Measurements from ENCODE around the gene SAP130.

SAP130 gene

GRCh38 chr2:128027801-128028667 is at the start of gene SAP130:
Gene SAP130 (minus strand): TSS chr2:128028059. CDS start chr2:128026292, 1,767 bp downstream.
- H2AFZ ChIP-seq (ENCODE audit: low read depth) = peak within 1 kb of the TSS; percentile 87
- H3K79me2 ChIP-seq (ENCODE audit: insufficient read depth, low read depth) = no peaks in the 10 kb centered on the region
- H3K4me3 ChIP-seq (IDR thresholded peaks at IDR 0.05; ENCODE audit: insufficient read depth, low read depth, low read length) = peak within 1 kb of the TSS; percentile 57
- H3K4me2 ChIP-seq = peak within 1 kb of the TSS; percentile 63
- peaks cover 8% of the 10 kb centered on the region for H3K4me1 ChIP-seq (ENCODE audit: low read depth, poor library complexity, severe bottlenecking)
- H3K36me3 ChIP-seq (ENCODE audit: insufficient read depth) = no peaks in the 10 kb centered on the region
- no peaks in the 10 kb centered on the region for H3K27me3 ChIP-seq (ENCODE audit: insufficient read depth, low read depth)
- no peak for TF ChIP-seq CTCF (conservative IDR thresholded peaks at IDR 0.05; ENCODE audit: low read depth, low read length)
- H4K20me1 ChIP-seq (ENCODE audit: insufficient read depth) = no peaks in the 10 kb centered on the region
- H3K27ac ChIP-seq = peak within 1 kb of the TSS; percentile 30; the same call in 1 of the 2 replicates
- peak within 1 kb of the TSS; percentile 15; the same call in 1 of the 2 replicates for H3K9ac ChIP-seq

DNA sequence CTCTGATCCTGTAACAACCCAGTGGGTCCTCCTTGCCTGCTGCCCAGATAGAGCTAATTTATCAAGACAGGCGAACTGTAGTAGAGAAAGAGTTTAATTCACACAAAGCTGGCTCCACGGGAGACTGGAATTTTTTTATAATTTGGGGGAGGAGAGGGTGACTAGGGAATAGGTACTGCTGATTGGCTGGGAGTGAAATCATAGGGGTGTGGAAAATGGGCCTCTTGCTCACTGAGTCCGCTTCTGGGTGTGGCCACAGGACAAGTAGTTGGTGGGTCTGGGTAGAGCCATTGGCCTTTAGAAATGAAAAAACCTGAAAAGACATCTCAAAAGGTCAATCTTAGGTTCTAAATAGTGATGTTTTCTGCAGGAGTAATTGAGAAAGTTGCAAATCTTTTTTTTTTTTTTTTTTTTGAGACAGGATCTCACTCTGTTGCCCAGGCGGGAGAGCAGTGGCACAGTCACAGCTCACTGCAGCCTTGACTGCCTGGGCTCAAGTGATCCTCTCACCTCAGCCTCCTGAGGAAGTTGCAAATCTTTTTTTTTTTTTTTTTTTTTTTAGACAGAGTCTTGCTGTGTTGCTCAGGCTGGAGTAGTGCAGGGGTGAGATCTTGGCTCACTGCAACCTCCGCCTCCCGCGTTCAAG is 48.7 kb upstream of the SAP130 start:
- Histone ChIP-seq H3K36me3 (ENCODE audit: insufficient read depth) (no peaks in the 10 kb centered on the region), H2AFZ (ENCODE audit: low read depth) (no peak overlapping the region), H3K9ac (no peak overlapping the region), H3K4me2 (no peak overlapping the region), H3K27me3 (ENCODE audit: insufficient read depth, low read depth) (no peaks in the 10 kb centered on the region), H4K20me1 (ENCODE audit: insufficient read depth) (no peaks in the 10 kb centered on the region), H3K27ac (no peak overlapping the region), H3K4me3 (IDR thresholded peaks at IDR 0.05; ENCODE audit: insufficient read depth, low read depth, low read length) (no peak overlapping the region), H3K4me1 (ENCODE audit: low read depth, poor library complexity, severe bottlenecking) (no peaks in the 10 kb centered on the region), H3K79me2 (ENCODE audit: insufficient read depth, low read depth) (no peaks in the 10 kb centered on the region)
- TF ChIP-seq CTCF (conservative IDR thresholded peaks at IDR 0.05; ENCODE audit: low read depth, low read length) = no peak

GRCh38 chr2:128073278-128073677 is 45.4 kb upstream of the SAP130 start:
- Histone ChIP-seq H3K4me3 (IDR thresholded peaks at IDR 0.05; ENCODE audit: insufficient read depth, low read depth, low read length) (no peak overlapping the region), H3K4me2 (no peak overlapping the region), H3K9ac (no peak overlapping the region), H3K27me3 (ENCODE audit: insufficient read depth, low read depth) (no peaks in the 10 kb centered on the region), H3K36me3 (ENCODE audit: insufficient read depth) (no peaks in the 10 kb centered on the region), H4K20me1 (ENCODE audit: insufficient read depth) (no peaks in the 10 kb centered on the region), H3K79me2 (ENCODE audit: insufficient read depth, low read depth) (no peaks in the 10 kb centered on the region), H2AFZ (ENCODE audit: low read depth) (no peak overlapping the region), H3K4me1 (ENCODE audit: low read depth, poor library complexity, severe bottlenecking) (no peaks in the 10 kb centered on the region), H3K27ac (no peak overlapping the region)
- no peak for TF ChIP-seq CTCF (conservative IDR thresholded peaks at IDR 0.05; ENCODE audit: low read depth, low read length)

DNA sequence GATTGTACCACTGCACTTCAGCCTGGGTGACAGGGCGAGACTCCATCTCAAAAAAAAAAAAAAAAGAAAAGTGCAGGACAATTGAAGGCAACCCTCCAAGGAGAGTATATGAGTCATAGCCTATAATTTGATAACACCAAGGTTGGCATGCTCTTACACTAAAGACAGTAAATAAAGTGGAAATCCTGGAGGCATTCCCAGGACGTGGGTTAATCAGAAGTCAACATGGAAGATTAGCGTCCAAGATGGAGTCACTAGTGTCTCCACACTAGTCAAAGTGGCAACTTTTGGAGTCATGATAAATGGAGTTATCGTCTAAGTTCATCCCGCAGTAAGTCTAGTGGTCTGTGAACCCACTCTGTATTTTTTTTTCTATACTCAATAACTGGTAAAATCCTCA is 41.9 kb upstream of the SAP130 start:
- Histone ChIP-seq H3K36me3 (ENCODE audit: insufficient read depth) (no peaks in the 10 kb centered on the region), H3K79me2 (ENCODE audit: insufficient read depth, low read depth) (no peaks in the 10 kb centered on the region), H3K4me3 (IDR thresholded peaks at IDR 0.05; ENCODE audit: insufficient read depth, low read depth, low read length) (no peak overlapping the region), H4K20me1 (ENCODE audit: insufficient read depth) (no peaks in the 10 kb centered on the region), H3K9ac (no peak overlapping the region), H3K27ac (no peak overlapping the region), H3K4me1 (ENCODE audit: low read depth, poor library complexity, severe bottlenecking) (no peaks in the 10 kb centered on the region), H3K27me3 (ENCODE audit: insufficient read depth, low read depth) (no peaks in the 10 kb centered on the region), H2AFZ (ENCODE audit: low read depth) (no peak overlapping the region), H3K4me2 (no peak overlapping the region)
- TF ChIP-seq CTCF (conservative IDR thresholded peaks at IDR 0.05; ENCODE audit: low read depth, low read length) = no peak

Data from KMS-11 (cell line).